Measurements from ENCODE around the gene PLEKHA5.

PLEKHA5 gene

GRCh38 chr12:19419086-19419485, 289.6 kb downstream of the PLEKHA5 start:
- Histone ChIP-seq H3K9me2 (replicated peaks; ENCODE audit: control insufficient read depth, low read length) (no peaks in the 10 kb centered on the region), H3K27ac (ENCODE audit: low read depth, low read length) (no peak overlapping the region), H4K20me1 (ENCODE audit: control insufficient read depth, insufficient read depth, low read depth, low read length) (no peaks in the 10 kb centered on the region), H3K4me1 (ENCODE audit: control insufficient read depth, low read length) (no peaks in the 10 kb centered on the region), H3K4me3 (ENCODE audit: low read length) (no peak overlapping the region), H3K36me3 (ENCODE audit: control insufficient read depth, low read length) (no peaks in the 10 kb centered on the region), H3K9me3 (ENCODE audit: control insufficient read depth, insufficient read depth, low read length) (no peaks in the 10 kb centered on the region), H3F3A (ENCODE audit: control insufficient read depth, insufficient read depth) (no peaks in the 10 kb centered on the region), H3K27me3 (ENCODE audit: control insufficient read depth, low read length) (no peaks in the 10 kb centered on the region), H3K4me2 (ENCODE audit: low read length) (no peak overlapping the region), H3K79me2 (ENCODE audit: control insufficient read depth, low read length) (no peaks in the 10 kb centered on the region)
- TF ChIP-seq CTCF (IDR thresholded peaks at IDR 0.05; ENCODE audit: low read depth, low read length, poor library complexity, severe bottlenecking) (no peak), EZH2phosphoT487 (IDR thresholded peaks at IDR 0.05; ENCODE audit: borderline replicate concordance, low read length) (no peak)

- no peak overlapping the region for H3K4me2 ChIP-seq (ENCODE audit: low read length)
- H3K4me3 ChIP-seq (ENCODE audit: low read length): no peak overlapping the region
- H3K9me3 ChIP-seq (ENCODE audit: control insufficient read depth, insufficient read depth, low read length): no peaks in the 10 kb centered on the region
- TF ChIP-seq EZH2phosphoT487 (IDR thresholded peaks at IDR 0.05; ENCODE audit: borderline replicate concordance, low read length) (no peak), CTCF (IDR thresholded peaks at IDR 0.05; ENCODE audit: low read depth, low read length, poor library complexity, severe bottlenecking) (no peak)
- H3K36me3 ChIP-seq (ENCODE audit: control insufficient read depth, low read length): no peaks in the 10 kb centered on the region
- H4K20me1 ChIP-seq (ENCODE audit: control insufficient read depth, insufficient read depth, low read depth, low read length): no peaks in the 10 kb centered on the region
- no peaks in the 10 kb centered on the region for H3K4me1 ChIP-seq (ENCODE audit: control insufficient read depth, low read length)
- H3K27ac ChIP-seq (ENCODE audit: low read depth, low read length): no peak overlapping the region
- no peaks in the 10 kb centered on the region for H3K27me3 ChIP-seq (ENCODE audit: control insufficient read depth, low read length)
- no peaks in the 10 kb centered on the region for H3F3A ChIP-seq (ENCODE audit: control insufficient read depth, insufficient read depth)
- H3K9me2 ChIP-seq (replicated peaks; ENCODE audit: control insufficient read depth, low read length): no peaks in the 10 kb centered on the region
- no peaks in the 10 kb centered on the region for H3K79me2 ChIP-seq (ENCODE audit: control insufficient read depth, low read length)
Observed at GRCh38 chr12:19421503-19422282, 292.2 kb downstream of the PLEKHA5 start.

GRCh38 chr12:19423166-19423930, 293.8 kb downstream of the PLEKHA5 start:
- no peak overlapping the region for H3K27ac ChIP-seq (ENCODE audit: low read depth, low read length)
- no peak overlapping the region for H3K4me3 ChIP-seq (ENCODE audit: low read length)
- no peaks in the 10 kb centered on the region for H3K79me2 ChIP-seq (ENCODE audit: control insufficient read depth, low read length)
- no peaks in the 10 kb centered on the region for H3F3A ChIP-seq (ENCODE audit: control insufficient read depth, insufficient read depth)
- H3K9me3 ChIP-seq (ENCODE audit: control insufficient read depth, insufficient read depth, low read length): no peaks in the 10 kb centered on the region
- TF ChIP-seq CTCF (IDR thresholded peaks at IDR 0.05; ENCODE audit: low read depth, low read length, poor library complexity, severe bottlenecking): no peak
- no peak for TF ChIP-seq EZH2phosphoT487 (IDR thresholded peaks at IDR 0.05; ENCODE audit: borderline replicate concordance, low read length)
- H3K9me2 ChIP-seq (replicated peaks; ENCODE audit: control insufficient read depth, low read length): no peaks in the 10 kb centered on the region
- no peaks in the 10 kb centered on the region for H3K27me3 ChIP-seq (ENCODE audit: control insufficient read depth, low read length)
- H3K4me1 ChIP-seq (ENCODE audit: control insufficient read depth, low read length): no peaks in the 10 kb centered on the region
- H3K4me2 ChIP-seq (ENCODE audit: low read length): no peak overlapping the region
- H3K36me3 ChIP-seq (ENCODE audit: control insufficient read depth, low read length): no peaks in the 10 kb centered on the region
- no peaks in the 10 kb centered on the region for H4K20me1 ChIP-seq (ENCODE audit: control insufficient read depth, insufficient read depth, low read depth, low read length)
